HepG2 (cell line): Measurements from ENCODE around the gene SUCLG1. TPM values are rescaled to one million over a fixed set of nuclear protein-coding genes. Genes with fewer than 3 reads are reported as not detected.

ENCODE experiments used
- ATF7 ChIP-seq, 2 experiments: fragments of 450-650 bp in 1 of 2; sonication (generic) in 1 of 2; formaldehyde crosslinking in 1 of 2; IDR thresholded peaks; 2 replicates each; pipeline versions ENCODE4 v1.4.0 to v1.6.1; 2016 to 2020; ENCODE audit warnings: antibody characterized with exemption in 1 of 2, mild to moderate bottlenecking in 1 of 2, missing genetic modification reagents in 1 of 2
- BRD4 ChIP-seq: sonication (generic); formaldehyde crosslinking; IDR thresholded peaks from 2 replicates; pipeline ENCODE4 v1.4.0; 2020; ENCODE audit warnings: missing genetic modification reagents
- CHCHD3 ChIP-seq: sonication (generic); formaldehyde crosslinking; IDR thresholded peaks from 2 replicates; pipeline ENCODE4 v1.8.0; 2022; ENCODE audit warnings: mild to moderate bottlenecking, missing genetic modification reagents, moderate library complexity
- DMAP1 ChIP-seq: IDR thresholded peaks from 2 replicates; pipeline ENCODE4 v1.6.1; 2016
- EHMT2 ChIP-seq: fragments of 200-600 bp; sonication (generic); IDR thresholded peaks from 2 replicates; pipeline ENCODE4 v1.7.0; 2017; ENCODE audit warnings: antibody characterized with exemption, low read depth, low read length, borderline replicate concordance
- IRX3 ChIP-seq: sonication (generic); formaldehyde crosslinking; IDR thresholded peaks from 2 replicates; pipeline ENCODE4 v1.8.1; 2023; ENCODE audit warnings: mild to moderate bottlenecking, low read depth, missing genetic modification reagents, borderline replicate concordance
- KLF16 ChIP-seq, 2 experiments: sonication (generic) in 1 of 2; formaldehyde crosslinking in 1 of 2; IDR thresholded peaks; 2 replicates each; pipeline versions ENCODE4 v1.6.1 to v1.8.0; 2016 to 2023; ENCODE audit warnings: missing genetic modification reagents in 2 of 2, missing compliant biosample characterization in 1 of 2
- MYNN ChIP-seq: sonication (generic); formaldehyde crosslinking; IDR thresholded peaks from 2 replicates; pipeline ENCODE4 v1.4.0; 2020; ENCODE audit warnings: mild to moderate bottlenecking, low read depth, missing genetic modification reagents
- PHF21A ChIP-seq: sonication (generic); formaldehyde crosslinking; IDR thresholded peaks from 2 replicates; pipeline ENCODE4 v1.5.0; 2020; ENCODE audit warnings: mild to moderate bottlenecking, missing genetic modification reagents
- POLR2A ChIP-seq, 2 experiments: IDR thresholded peaks; 2 replicates each; pipeline ENCODE4 v1.6.1; 2011; ENCODE audit warnings: low read depth in 2 of 2, low read length in 2 of 2, mild to moderate bottlenecking in 1 of 2, moderate library complexity in 1 of 2; ENCODE audit not compliant: insufficient read depth in 1 of 2
- RCOR2 ChIP-seq: IDR thresholded peaks from 2 replicates; pipeline ENCODE4 v1.6.1; 2016; ENCODE audit warnings: missing biosample characterization, missing genetic modification reagents
- REL ChIP-seq: sonication (generic); formaldehyde crosslinking; conservative IDR thresholded peaks from 2 replicates; pipeline ENCODE4 v1.8.0; 2022; ENCODE audit warnings: mild to moderate bottlenecking, missing genetic modification reagents, moderate library complexity
- SATB2 ChIP-seq: sonication (generic); formaldehyde crosslinking; IDR thresholded peaks from 2 replicates; pipeline ENCODE4 v1.5.0; 2020; ENCODE audit warnings: missing genetic modification reagents
- TAF1 ChIP-seq: sonication (generic); formaldehyde crosslinking; IDR thresholded peaks from 2 replicates; pipeline ENCODE4 v1.4.0; 2020; ENCODE audit warnings: missing genetic modification reagents
- TGIF2 ChIP-seq: IDR thresholded peaks from 2 replicates; pipeline ENCODE4 v1.6.1; 2016; ENCODE audit warnings: control low read depth, missing compliant biosample characterization
- U2AF2 ChIP-seq: fragments of 200-400 bp; formaldehyde crosslinking; IDR thresholded peaks from 2 replicates; pipeline ENCODE4 v1.6.1; 2017; ENCODE audit warnings: low read depth, mild to moderate bottlenecking, low read length
- WIZ ChIP-seq: sonication (generic); formaldehyde crosslinking; IDR thresholded peaks from 2 replicates; pipeline ENCODE4 v1.5.1; 2020; ENCODE audit warnings: mild to moderate bottlenecking, missing genetic modification reagents
- ZNF225 ChIP-seq: sonication (generic); formaldehyde crosslinking; IDR thresholded peaks from 2 replicates; pipeline ENCODE4 v1.4.0; 2020; ENCODE audit warnings: mild to moderate bottlenecking, missing genetic modification reagents
- ZNF280D ChIP-seq: sonication (generic); formaldehyde crosslinking; IDR thresholded peaks from 2 replicates; pipeline ENCODE4 v1.5.1; 2020; ENCODE audit warnings: mild to moderate bottlenecking, missing genetic modification reagents
- ZNF33A ChIP-seq: sonication (generic); formaldehyde crosslinking; IDR thresholded peaks from 2 replicates; pipeline ENCODE4 v1.5.1; 2020; ENCODE audit warnings: missing genetic modification reagents, mild to moderate bottlenecking, moderate library complexity, borderline replicate concordance
- ZNF550 ChIP-seq: sonication (generic); formaldehyde crosslinking; IDR thresholded peaks from 2 replicates; pipeline ENCODE4 v1.4.0; 2020; ENCODE audit warnings: mild to moderate bottlenecking, missing genetic modification reagents, borderline replicate concordance
- ZNF556 ChIP-seq: sonication (generic); formaldehyde crosslinking; IDR thresholded peaks from 2 replicates; pipeline ENCODE4 v1.4.0; 2020; ENCODE audit warnings: mild to moderate bottlenecking, missing genetic modification reagents, borderline replicate concordance
- ZNF746 ChIP-seq: sonication (generic); formaldehyde crosslinking; IDR thresholded peaks from 2 replicates; pipeline ENCODE4 v1.8.0; 2022; ENCODE audit warnings: mild to moderate bottlenecking, missing genetic modification reagents
- ZNF781 ChIP-seq: sonication (generic); formaldehyde crosslinking; IDR thresholded peaks from 2 replicates; pipeline ENCODE4 v1.5.1; 2020; ENCODE audit warnings: borderline replicate concordance, mild to moderate bottlenecking, missing genetic modification reagents; ENCODE audit errors: not compliant biosample characterization
- ZNF790 ChIP-seq: sonication (generic); formaldehyde crosslinking; IDR thresholded peaks from 2 replicates; pipeline ENCODE4 v1.8.0; 2022; ENCODE audit warnings: missing genetic modification reagents, mild to moderate bottlenecking, borderline replicate concordance
- ZSCAN21 ChIP-seq: sonication (generic); formaldehyde crosslinking; IDR thresholded peaks from 2 replicates; pipeline ENCODE4 v1.8.0; 2022; ENCODE audit warnings: mild to moderate bottlenecking, missing genetic modification reagents, moderate library complexity, borderline replicate concordance
- polyA plus RNA-seq, 8 experiments: library from polyadenylated mRNA; depleted of rRNA in 3 of 8; stranded (reverse) in 7 of 8; unstranded in 1 of 8; fragments of >200 nt; fragmentation: Illumina TruSeq in 4 of 8; extraction: Trizol in 4 of 8; gene quantifications; 2 replicates each; pipeline versions ENCODE4 v1.2.1 to v1.2.3, GENCODE V29; 2011 to 2016; ENCODE audit warnings: low read depth in 4 of 8, missing spikeins in 1 of 8, mixed read lengths in 1 of 8; ENCODE audit not compliant: insufficient read depth in 1 of 8
- total RNA-seq, 5 experiments: library from RNA; depleted of rRNA; stranded (reverse); fragments of >200 nt; fragmentation: Illumina TruSeq; extraction: Trizol; gene quantifications; 2 replicates each; pipeline ENCODE4 v1.2.3, GENCODE V29; 2016; ENCODE audit warnings: low read depth in 1 of 5

SUCLG1 gene
- total and polyA plus RNA-seq, 2 of the 13 experiments (the other 11 are each of a cell fraction or from before 2014, with no cell fraction given): 58.7 to 121 TPM

- TF ChIP-seq ZNF280D (CRISPR knock-in tag): 0 out of 2 replicates have a peak, but pooled peaks have one; percentile 34
- TF ChIP-seq ZNF550 (CRISPR knock-in tag): 0 out of 2 replicates have a peak, but pooled peaks have one; percentile 45
- TF ChIP-seq RCOR2 (CRISPR knock-in tag): no peak
- TF ChIP-seq ATF7 (IDR thresholded peaks at IDR 0.05): no peak
- 0 out of 2 replicates have a peak, but pooled peaks have one; percentile 22 for TF ChIP-seq ATF7 (CRISPR knock-in tag; IDR thresholded peaks at IDR 0.05)
- TF ChIP-seq TAF1 (CRISPR knock-in tag): peak; percentile 49
- TF ChIP-seq TGIF2 (CRISPR knock-in tag): peak; percentile 81
- no peak for TF ChIP-seq REL
- TF ChIP-seq WIZ (CRISPR knock-in tag): no peak
- TF ChIP-seq ZSCAN21: no peak
- TF ChIP-seq EHMT2: no peak; the same call in 1 of the 2 replicates
- TF ChIP-seq SATB2: peak; percentile 87; the same call in 1 of the 2 replicates
- TF ChIP-seq BRD4 (CRISPR knock-in tag): peak; percentile 8; the same call in 1 of the 2 replicates
- no peak for TF ChIP-seq MYNN
- peak; percentile 48 for TF ChIP-seq ZNF781 (CRISPR knock-in tag)
- no peak for TF ChIP-seq ZNF33A (CRISPR knock-in tag)
- TF ChIP-seq POLR2A (IDR thresholded peaks at IDR 0.05; ENCODE audit: insufficient read depth in 1 of 2, low read depth in 2 of 2, low read length in 2 of 2): peak; percentile 64 to 75
- peak; percentile 12; the same call in 1 of the 2 replicates for TF ChIP-seq ZNF225
- peak; percentile 60; the same call in 1 of the 2 replicates for TF ChIP-seq CHCHD3 (CRISPR knock-in tag)
- TF ChIP-seq PHF21A: peak; percentile 68; the same call in 1 of the 2 replicates
- TF ChIP-seq U2AF2: no peak
- TF ChIP-seq ZNF746 (CRISPR knock-in tag): 0 out of 2 replicates have a peak, but pooled peaks have one; percentile 33
- peak in 1 of 2 experiments; percentile 84; a peak in 2 of 4 replicates for TF ChIP-seq KLF16 (CRISPR knock-in tag; IDR thresholded peaks at IDR 0.05)
- TF ChIP-seq IRX3 (CRISPR knock-in tag): peak; percentile 78; the same call in 1 of the 2 replicates
- TF ChIP-seq DMAP1 (CRISPR knock-in tag): peak; percentile 76; the same call in 1 of the 2 replicates
- peak; percentile 22; the same call in 1 of the 2 replicates for TF ChIP-seq ZNF556
- TF ChIP-seq ZNF790 (CRISPR knock-in tag): no peak
These were observed at the start of gene SUCLG1 (continued) for GRCh38 chr2:84459018-84459943.
